Stimulated activated CD4-positive, alpha-beta T cell treated with anti-CD3 and anti-CD28 coated beads, Interleukin-12 subunit alpha, Interleukin-12 subunit beta, amount 100 ng/mL, for 24 hours (primary cell): ENCODE measurements around the gene ZNF20.
"Not testable (repeated sequence)": the region's sequence is repeated elsewhere in the genome, so short reads cannot be mapped to it uniquely, and the experiment has no call there.

ENCODE experiments used
- DNase-seq, 2 experiments: peaks; one replicate each; pipeline ENCODE4 v3.0.0-alpha.2; 2020; ENCODE audit warnings: low read depth in 2 of 2

ZNF20 gene

GRCh38 chr19:12112701-12113100 lies 27.4 kb downstream of the ZNF20 start:
- no peak for DNase-seq

- no peak for DNase-seq
Observed at GRCh38 chr19:12111943-12112637, 28.1 kb downstream of the ZNF20 start.

GRCh38 chr19:12111176-12111575 lies 29.0 kb downstream of the ZNF20 start:
- DNase-seq: no peak

- not testable (repeated sequence) for DNase-seq
Observed at GRCh38 chr19:12103909-12104308, 36.2 kb downstream of the ZNF20 start.

GRCh38 chr19:12098040-12098439 lies 42.1 kb downstream of the ZNF20 start:
- DNase-seq: no peak

GRCh38 chr19:12095111-12095790 lies 44.9 kb downstream of the ZNF20 start:
- DNase-seq: no peak

- no peak for DNase-seq
Observed at GRCh38 chr19:12093777-12094176, 46.4 kb downstream of the ZNF20 start.

GRCh38 chr19:12092956-12093355 lies 47.2 kb downstream of the ZNF20 start:
- DNase-seq: no peak

- peak; percentile 42 to 76 for DNase-seq
Observed at GRCh38 chr19:12092065-12092867, 47.9 kb downstream of the ZNF20 start.

GRCh38 chr19:12090807-12091206 lies 49.3 kb downstream of the ZNF20 start:
- peak; percentile 50 to 71 for DNase-seq

GRCh38 chr19:12085074-12085818 lies 54.9 kb downstream of the ZNF20 start:
- no peak for DNase-seq

GRCh38 chr19:12083336-12083735 lies 56.8 kb downstream of the ZNF20 start:
- DNase-seq: not testable (repeated sequence)
